GM12801 (cell line): ENCODE results near the gene COL19A1.

Source experiments
- CTCF ChIP-seq: IDR thresholded peaks from one replicate; pipeline ENCODE4 v1.5.1; 2011; ENCODE audit warnings: control low read depth; ENCODE audit not compliant: insufficient read length; ENCODE audit errors: extremely low read depth

The COL19A1 gene

GRCh38 chr6:70180183-70180900 lies 314.0 kb downstream of the COL19A1 start:
- no peak for TF ChIP-seq CTCF

GRCh38 chr6:70180901-70181599 lies 314.7 kb downstream of the COL19A1 start:
- TF ChIP-seq CTCF: no peak

GRCh38 chr6:70183538-70183937 lies 317.2 kb downstream of the COL19A1 start:
- TF ChIP-seq CTCF: no peak

GRCh38 chr6:70184723-70185122 lies 318.4 kb downstream of the COL19A1 start:
- no peak for TF ChIP-seq CTCF

GRCh38 chr6:70186461-70186860 lies 320.1 kb downstream of the COL19A1 start:
- no peak for TF ChIP-seq CTCF

GRCh38 chr6:70188202-70188601 lies 321.8 kb downstream of the COL19A1 start:
- TF ChIP-seq CTCF: no peak

GRCh38 chr6:70194421-70194820 lies 328.1 kb downstream of the COL19A1 start:
- TF ChIP-seq CTCF: no peak
